ENCODE data around the gene TMEM147.

Gene TMEM147

DNA sequence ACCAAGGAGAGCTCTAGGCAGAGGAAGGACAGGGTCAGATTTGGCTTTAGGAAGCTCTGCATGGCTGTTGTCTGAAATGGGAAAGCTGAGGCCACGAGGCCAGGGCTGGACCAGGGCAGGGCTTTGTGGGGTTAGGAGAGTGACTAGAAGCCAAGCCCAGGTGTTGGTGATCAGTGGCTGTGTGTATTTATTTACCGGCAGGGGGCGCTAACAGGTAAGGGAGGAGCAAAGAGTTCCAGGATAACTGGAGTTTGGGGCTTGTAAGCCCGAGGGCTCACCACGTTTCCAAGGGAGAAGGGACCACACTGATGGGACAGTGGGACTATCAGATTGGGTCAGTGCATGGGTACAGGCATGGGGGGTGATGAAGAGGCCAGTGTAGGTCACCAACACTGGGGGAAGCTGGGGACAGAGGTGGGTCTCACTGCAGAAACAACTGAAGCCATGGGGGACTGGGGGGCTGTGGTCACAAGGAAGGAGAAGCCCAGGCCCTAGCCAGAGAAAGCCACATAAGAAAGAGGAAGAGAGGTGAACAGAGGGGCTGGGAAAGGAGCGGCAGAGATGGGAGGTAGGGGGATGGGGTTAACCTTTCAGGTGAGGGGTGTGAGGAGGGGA is 3.9 kb downstream of the TMEM147 start:
- peak; percentile 48 for DNase-seq

DNA sequence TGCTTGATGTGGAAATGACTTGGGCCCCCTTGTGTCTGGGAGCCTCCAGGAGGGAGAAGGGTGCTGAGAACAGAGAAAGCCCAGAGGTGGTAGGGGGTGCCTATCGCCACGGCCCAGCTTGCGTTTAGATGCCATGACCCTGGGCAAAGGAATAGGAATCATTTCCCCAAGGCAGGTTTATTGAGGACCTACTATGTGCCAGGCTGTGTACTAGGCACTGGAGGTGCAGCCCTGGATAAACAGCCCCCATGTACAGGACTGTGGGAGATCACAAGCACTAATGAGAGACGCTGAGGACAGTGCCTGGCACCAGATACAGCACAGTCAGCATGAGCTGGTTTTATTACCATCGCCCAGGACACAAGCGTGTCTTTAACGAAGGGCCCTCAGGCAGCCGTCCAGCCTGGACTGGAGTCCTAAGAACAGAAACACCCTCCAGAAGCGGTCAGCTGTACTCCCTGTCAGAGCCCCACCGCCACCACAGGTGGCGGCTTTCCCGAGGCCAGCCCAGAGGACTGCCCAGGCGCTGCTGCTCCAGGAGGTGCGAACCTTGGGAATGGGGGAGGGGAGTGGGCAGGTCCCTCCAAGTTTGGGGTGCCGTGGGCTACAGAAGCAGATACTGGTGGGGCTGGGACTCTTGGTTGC is 4.6 kb downstream of the TMEM147 start:
- no peak for DNase-seq

DNA sequence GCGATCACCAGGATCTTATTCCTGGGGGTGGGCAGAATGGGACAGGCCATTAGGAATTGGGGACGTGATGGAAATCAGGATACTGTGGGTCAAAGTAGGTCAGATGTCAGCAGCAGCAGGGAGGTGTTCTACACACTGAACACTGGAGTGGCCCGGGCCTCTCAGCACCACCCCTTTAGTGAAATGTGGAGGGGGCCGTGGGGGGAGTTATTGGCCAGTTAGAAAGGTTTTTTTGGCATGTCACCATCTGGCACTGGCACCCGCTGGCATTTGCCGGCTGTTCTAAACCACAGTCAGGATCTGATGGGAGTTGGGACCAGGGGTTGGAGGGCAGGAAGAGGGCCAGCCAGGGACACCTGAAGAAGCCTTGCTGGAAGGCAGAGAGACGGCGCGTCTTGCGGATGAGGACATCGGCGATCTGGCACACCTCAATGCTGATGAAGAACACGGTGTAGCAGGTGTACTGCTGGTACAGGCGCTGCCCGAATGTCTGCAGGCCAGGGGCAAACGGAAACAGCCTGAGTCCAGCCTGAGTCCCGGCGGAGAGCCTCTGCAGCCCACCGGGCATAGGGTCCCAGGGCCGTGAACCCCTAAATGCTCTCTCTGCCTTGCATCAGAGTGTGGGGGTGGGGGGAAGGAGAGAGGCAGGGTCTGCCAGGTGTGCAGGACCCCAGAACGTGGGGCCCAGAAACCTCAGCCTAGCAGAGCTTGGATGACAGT is 5.8 kb downstream of the TMEM147 start:
- DNase-seq, result no peak

DNA sequence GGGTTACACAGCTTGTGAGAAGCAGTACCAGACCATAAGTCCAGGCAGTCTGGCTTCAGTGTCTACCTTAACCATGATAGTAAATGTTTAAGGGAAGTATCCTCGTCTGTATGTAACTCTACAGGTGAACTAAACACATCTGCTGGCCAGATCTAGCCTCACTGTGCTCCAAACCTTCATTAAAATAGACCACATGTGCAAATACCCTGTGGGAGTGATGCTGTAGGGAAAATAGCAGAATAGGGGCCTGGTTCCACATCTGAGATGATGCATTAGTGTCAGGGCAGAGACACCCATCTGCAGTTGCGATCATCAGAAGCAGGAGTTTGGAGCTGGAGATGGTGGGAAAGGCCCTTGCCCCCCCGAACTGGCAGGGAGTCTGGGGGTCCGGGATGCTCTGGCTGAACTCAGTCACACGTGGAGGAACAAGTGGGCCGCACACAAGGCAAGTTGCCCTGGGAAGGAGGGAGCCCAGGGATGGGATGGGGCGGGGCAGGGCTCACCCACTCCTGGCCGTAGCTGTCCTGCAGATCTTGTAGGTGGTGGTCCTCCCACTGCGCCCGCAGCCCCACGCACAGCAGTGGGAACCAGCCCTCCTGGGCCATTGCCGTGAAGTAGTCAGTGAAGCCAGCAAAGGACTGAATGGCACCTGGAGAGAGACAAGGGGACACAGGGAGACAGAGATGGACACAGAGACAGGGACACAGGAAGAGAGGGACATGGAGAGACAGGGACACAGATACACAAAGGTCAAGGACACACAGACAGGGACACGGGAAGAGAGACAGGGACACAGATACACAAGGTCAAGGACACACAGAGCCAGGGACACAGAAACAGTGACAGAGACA is 7.3 kb downstream of the TMEM147 start:
- no peak for DNase-seq

DNA sequence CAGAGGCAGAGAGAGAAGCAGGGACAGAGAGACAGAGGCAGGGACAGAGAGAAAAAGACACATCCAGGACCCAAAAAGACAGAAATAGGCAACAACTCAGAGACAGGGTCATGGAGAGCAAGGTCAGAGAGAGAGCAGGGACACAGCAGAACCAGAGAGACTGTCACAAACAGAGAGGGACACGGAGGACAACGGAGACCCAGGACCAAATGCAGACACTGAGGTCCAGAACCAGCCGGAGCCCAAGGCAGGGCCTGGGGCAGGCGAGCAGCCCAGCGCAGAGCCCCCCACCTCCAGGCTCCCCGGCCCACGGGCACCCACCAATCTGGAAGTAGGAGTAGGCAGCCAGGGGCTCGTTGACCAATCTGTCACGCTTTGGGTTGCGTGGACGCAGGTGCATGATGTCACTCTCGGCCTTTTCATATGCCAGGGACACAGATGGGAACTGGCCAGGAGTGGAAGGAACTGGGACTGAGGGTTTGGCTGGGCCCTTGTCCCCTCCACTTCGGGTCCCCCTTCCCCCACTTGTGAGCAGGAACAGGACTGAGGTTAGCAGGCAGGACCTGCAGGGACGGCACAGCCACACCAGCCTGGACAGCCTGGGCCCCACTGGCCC is 8.1 kb downstream of the TMEM147 start:
- no peak for DNase-seq

DNA sequence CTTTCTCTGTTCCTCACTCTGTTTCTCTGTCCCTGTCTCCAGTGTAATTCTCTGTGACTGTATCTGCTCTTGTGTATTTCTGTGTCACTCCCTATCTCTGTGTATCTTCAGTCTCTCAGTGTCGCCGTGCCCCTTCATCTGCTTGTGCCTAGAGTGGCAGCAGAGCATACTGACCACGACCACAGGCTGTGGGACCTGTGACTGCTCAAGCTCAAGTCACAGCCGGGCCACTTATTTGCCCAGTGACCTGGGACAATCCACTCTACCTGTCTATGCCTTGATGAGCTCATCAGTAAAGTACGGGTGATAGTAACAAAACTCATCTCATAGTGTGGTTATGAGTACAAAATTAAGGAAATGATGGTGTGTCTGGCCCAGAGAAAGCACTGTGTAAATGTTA is 8.7 kb downstream of the TMEM147 start:
- no peak for DNase-seq

DNA sequence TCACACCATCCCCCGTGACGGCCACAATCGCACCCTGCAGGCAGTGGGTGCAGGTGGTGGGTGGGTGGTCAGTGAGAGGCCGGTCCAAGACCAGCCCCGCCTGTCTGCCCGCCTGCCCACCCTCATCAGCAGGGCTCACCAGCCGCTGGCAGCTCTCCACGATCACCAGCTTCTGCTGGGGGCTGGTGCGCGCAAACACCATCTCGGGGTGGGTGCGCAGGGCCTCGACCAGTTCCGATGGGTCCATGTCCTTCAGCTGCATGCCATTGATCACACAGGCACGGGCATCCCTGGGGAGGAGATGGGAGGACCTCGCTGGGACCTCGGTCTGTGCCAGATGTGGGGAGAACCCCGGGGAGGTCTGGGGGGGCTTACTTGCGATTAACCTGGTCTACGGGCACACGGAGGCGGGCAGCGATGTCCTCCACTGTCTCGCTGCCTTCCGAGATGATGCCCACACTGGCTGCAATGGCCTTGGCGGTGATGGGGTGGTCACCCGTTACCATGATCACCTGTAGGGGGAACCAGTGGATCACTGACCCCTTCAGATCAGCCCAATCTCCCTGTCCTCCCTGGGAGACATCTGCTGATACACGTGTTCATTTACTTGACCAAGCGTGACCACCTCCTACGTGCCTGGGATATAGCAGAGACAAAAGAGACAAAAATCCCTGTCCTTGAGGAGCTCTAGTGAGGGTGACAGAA is 10.0 kb downstream of the TMEM147 start:
- no peak for DNase-seq

DNA sequence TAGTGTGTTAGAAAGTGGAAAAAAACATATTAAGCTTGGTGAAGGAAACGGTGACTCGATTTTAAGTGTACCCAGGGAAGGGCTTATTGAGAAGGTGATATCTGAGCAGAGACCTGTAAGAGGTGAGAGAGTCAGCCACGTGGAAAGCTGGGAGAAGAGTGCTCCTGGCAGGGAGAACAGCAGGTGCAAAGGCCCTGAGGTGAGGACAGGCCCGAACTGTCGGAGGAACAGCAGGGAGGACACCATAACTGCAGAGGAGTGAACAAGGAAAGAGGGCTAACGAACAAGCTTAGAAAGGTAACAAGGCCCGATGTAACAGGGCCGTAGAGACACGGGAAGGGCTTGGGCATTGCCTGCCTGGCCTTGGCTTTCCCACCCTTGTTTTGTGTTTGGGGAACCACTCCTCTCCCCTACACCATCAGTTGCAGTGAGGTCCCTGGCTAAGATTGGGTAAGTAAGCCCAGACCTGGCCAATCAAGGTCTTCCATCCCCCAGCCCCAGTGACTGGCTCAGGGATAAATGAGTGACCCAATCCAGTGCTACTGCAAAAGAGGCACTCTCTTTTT is 10.7 kb downstream of the TMEM147 start:
- DNase-seq, result no peak

DNA sequence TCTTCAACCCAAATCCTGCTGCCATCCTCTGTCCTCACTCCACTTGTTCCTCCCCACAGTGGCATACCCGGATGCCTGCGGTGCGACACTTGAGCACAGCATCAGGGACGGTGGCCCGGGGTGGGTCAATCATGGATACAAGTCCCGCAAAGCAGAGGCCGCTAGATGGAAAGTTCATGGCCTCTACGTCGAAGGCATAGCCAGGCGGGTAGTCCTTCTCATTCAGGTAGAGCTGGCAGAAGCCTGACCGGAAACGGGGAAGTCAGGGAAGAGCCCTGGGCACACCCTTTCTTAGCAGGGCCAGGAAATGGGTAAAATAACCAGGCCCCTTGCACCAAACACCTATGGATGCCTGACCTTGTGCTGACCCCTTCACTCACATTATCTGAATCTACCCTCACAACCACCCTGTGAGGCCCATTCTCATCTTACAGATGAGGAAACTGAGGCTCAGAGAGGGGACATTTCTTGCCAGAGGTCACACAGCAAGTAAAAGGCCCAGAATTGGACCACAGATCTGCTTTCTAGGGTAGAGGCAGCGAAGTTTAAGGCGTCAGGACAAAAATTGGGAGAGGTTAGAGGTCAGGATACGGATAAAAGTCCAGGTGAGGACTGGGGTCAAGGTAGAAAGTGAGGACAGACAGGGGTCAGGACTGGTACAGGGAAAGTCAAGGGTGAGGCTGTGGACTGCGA is 11.6 kb downstream of the TMEM147 start:
- no peak for DNase-seq

DNA sequence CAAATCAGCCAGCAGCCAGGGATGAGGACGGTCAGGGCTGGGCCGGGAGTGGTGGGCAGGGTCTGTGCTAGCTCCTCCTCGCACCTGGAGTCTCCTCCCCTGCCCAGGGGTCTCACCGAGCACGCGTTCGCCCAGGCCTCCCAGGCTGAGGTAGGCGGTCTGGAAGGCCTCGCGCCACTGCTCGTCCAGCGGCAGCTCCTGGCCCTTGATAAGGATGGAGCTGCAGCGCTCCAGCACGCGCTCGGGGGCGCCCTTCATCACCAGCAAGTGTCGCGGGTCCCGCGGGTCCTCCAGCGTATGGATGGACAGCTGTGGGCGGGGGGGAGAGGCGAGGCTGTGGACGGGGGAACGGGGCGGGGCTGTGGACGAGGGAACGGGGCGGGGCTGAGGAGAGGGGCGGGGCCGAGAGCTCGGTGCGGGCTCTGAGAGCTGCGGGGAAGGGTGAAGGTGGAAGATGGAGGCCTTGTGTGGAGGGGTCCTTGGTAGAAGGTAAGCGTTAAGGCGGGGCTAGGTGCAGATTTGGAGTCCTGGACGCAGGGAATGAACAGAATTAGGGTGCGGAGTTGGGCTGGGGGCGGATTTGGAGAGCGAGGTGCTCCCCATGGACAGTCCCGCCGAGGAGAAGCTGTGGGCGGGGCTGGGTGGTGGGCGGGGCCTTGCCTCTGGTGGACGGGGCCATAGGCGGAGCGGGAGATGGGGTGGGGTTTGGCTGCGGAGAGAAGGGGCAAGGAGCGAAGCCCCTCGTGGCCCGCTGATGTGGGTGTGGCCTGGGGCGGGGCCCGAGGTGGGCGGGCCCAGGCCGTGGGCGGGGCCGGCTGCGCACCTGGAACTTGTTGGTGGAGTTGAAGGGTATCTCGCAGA is 12.3 kb downstream of the TMEM147 start:
- peak; percentile 42 for DNase-seq

DNA sequence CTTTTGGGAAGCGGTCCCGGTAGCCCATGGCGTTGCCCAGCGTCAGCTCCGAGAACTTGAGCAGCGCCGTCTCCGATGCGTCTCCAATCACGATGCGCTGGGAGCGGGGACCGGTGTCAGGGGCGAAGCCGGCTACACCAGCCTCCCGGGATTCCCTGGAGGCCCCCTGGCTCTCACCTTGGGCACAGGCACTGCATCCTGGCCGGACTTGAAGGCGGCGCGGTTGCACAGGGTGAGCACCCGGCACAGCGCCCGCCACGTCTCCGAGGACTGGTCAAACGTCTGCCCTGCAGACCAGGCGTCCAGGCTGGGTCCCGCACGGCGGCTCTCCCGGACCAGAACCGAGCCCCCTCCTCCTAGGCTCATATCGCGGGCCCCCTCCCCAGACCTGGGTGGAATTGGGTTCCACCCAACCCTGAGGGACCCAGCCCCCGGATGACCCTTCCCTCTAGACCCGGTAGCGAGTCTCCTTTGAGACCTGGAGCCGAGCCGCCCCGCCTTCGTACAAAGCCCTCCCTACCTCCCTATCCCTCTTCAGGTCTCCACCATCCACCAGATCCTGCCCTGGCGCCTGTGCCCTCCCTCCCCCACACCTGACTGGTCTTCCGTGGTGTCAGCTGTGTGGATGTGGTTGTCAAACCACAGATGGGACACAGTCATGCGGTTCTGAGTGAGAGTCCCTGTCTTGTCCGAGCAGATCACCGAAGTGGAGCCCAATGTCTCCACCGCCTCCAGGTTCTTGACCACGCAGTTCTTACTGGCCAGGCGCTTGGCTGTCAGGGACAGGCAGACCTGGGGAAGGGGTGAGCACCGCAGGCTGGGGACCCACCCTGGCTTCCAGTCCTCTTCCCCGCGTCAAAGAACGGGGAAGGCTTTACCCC is 13.2 kb downstream of the TMEM147 start:
- DNase-seq, result no peak

DNA sequence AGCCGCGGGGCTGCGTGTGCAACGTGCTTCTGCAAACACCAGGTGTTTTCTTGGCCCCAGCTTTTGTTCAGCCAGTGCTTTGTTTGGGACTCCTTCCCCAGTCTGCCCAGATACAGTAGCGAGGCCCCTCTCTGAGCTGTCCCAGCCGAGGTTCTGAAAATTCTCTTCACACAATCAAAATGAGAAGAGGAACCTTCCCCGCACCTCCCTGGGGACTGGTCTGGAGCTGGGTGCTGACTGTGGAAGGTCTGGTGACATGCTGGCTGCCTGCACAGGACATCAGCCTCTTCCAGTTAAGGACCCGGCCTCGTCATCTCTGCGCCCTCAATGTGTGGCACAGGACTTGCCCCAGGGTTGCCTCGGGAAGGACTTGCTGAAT is 13.8 kb downstream of the TMEM147 start:
- DNase-seq, result no peak

DNA sequence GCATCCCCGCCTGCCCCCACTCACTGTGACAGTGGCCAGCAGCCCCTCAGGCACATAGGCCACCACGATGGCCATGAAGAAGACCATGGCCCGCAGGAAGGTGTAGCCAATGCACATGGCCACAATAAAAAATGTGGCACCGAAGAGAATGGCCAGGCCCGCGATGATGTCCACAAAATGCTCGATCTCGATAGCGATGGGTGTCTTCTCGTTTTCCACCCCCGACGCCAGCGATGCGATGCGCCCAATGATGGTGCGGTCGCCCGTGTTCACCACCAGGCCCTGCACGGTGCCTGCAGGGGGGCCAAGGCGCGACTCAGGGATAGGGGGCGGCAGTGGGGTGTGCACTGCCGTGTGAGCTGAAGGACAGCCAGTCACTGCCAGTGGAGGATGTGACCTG is 14.4 kb downstream of the TMEM147 start:
- no peak for DNase-seq

DNA sequence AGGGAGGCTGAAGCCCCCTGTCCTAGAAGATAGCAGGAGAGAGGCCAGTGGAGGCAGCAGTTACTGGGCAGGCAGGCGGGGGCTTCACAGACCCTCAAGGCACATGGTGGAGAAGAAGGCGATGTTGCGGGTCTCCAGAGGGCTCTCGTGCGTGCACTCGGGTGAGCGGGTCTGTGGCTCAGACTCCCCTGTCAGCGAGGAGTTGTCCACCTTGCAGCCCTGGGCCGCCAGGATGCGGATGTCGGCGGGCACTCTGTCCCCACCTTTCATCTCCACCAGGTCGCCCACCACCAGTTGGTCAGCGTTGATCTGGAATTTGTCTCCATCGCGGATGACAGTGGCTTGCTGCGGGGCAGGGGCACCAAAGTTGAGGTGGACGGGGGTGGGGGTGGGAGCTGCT is 14.8 kb downstream of the TMEM147 start:
- no peak for DNase-seq

DNA sequence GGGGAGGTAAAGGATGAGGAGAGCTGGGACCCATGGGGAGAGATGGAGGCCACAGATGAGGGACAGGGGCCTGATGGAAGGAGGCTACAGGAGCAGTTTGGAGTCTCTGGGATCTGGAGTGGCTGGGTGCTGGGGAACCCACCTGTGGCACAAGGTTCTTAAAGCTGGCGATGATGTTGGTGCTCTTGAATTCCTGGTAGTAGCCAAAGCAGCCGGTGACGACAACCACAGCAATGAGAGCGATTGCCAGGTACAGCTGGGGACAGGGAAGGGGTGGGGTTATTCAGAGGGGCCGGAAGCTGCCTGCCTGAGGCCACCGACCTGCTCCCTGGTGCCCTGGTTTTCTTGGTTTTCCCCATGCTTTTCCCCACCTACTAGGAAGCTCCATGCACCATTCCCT is 15.3 kb downstream of the TMEM147 start:
- no peak for DNase-seq

DNA sequence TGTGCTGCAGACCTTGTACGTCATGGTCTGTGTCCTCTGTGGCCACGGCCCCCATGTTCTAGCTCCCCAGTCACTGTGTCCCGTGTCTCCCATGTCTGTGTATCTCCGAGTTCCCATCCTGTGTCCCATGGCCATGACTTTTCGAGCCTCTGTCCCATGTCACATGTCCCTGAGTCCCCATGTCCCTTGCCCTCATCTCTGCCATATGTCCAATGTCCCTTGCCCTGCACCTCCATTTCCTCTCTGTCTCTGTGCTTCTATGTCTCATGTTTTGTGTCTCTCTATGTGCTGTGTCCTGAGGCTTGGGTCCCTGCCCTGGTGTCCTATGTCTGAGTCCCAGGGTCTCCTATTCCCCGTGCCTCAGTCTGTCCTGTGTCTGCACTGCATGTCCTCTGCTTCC is 16.0 kb downstream of the TMEM147 start:
- no peak for DNase-seq

DNA sequence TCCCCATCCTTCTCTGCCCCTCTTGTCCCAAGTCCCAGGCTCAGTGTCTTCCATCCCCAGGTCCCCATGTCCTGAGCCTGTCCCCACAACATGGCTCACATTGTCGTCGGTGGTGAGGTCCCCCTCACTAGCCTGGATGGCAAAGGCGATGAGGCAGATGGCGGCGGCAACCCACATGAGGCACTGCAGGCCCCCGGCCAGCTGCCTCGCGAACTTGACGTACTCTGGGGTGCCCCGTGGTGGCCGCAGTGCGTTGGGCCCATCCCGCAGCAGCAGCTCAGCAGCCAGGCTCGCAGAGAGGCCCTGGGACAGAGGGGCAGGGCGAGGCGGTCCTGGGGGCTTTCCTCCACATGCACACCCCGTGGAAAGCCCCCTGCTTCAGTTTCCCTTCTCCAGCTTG is 16.9 kb downstream of the TMEM147 start:
- DNase-seq, result no peak

DNA sequence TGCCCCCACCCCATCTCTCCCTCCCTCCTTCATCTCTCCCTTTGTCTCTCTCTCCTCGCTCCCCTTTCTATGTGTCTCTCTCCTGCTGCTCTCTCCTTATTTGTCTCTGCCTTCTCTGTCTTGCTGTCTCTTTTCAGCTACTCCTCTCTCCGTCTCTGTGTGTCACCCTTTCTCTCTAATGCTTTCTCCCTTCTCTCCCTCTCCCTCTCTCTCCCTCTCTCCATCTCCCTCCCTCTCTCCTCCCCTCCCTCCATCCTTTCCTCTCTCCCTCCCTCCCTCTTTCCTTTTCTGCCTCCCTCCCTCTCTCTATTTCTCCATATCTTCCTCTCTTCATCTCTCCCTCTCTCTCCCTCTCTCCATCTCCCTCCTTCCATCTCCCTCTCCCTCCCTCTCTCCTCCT is 17.4 kb downstream of the TMEM147 start:
- DNase-seq, result no peak

DNA sequence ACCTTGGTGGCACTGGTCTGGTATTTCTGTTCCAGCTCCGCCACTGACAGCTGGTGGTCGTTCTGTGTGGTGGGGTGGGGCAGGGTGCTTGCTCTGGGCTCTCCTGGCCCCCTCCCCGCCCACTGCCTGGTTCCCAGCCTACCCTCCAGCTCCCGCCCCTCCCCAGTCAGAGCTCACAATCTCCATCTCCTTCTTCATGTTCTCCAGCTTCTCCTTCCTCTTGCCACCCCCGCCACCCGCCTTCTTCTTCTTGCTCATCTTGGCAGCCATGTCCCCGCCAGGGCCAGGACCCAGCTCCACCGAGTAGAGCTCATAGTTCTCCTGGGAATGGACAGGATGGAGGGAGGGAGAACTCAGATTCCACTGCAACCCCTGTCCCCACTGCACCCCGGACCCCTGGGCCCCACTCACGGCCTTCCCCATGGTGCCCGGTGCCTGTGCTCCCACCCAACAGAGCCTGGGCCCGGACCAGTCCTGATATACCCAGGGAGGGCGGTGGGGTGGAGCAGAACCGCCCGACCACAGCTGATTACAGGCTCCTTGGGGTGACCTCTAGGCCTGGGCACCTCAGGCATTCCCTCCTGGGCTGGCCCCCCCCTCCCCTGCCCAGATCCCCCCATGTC is 17.9 kb downstream of the TMEM147 start, which contains the start of gene ATP4A:
TSS of gene ATP4A (minus strand) at position 452 of the 623 bp plus-strand sequence. CDS start at position 423, 29 bp downstream.
- DNase-seq, result no peak

Data from activated T-cell treated with anti-CD3 and anti-CD28 coated beads for 4 hours (primary cell).